MM.1S (cell line): ENCODE results near the gene KCTD5.

ENCODE experiments used
- EZH2 ChIP-seq: fragments of 300-600 bp; sonication (generic); optimal IDR thresholded peaks from 2 replicates; pipeline ENCODE3; 2017; ENCODE audit warnings: low read depth, mild to moderate bottlenecking, antibody characterized with exemption, low read length, mixed read lengths
- TF ChIP-seq, protein P1 (sequence below): fragments of 300-600 bp; sonication (generic); IDR thresholded peaks from 2 replicates; pipeline ENCODE4 v1.5.1; 2016; ENCODE audit warnings: antibody characterized with exemption, low read length, mixed read lengths

DNA sequence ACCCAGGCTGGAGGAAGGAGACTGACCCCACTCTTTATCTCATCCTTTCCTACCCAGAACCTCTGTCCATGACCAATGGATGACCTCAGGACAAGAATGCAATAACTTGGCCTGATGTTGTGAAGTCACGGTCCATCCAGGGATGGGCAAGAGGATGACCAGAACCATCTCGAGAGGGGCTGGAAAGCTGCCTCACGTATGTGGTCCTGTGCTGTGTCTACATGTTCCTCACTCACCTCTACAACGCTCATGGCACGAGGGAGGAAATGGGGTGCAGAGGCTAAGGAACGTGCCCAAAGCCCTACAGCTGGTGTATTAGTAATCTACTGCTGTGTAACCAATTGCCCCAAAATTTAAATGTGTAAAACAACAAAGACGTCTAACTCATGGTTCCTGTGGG is 7.3 kb upstream of the KCTD5 start:
- TF ChIP-seq, protein P1, sequence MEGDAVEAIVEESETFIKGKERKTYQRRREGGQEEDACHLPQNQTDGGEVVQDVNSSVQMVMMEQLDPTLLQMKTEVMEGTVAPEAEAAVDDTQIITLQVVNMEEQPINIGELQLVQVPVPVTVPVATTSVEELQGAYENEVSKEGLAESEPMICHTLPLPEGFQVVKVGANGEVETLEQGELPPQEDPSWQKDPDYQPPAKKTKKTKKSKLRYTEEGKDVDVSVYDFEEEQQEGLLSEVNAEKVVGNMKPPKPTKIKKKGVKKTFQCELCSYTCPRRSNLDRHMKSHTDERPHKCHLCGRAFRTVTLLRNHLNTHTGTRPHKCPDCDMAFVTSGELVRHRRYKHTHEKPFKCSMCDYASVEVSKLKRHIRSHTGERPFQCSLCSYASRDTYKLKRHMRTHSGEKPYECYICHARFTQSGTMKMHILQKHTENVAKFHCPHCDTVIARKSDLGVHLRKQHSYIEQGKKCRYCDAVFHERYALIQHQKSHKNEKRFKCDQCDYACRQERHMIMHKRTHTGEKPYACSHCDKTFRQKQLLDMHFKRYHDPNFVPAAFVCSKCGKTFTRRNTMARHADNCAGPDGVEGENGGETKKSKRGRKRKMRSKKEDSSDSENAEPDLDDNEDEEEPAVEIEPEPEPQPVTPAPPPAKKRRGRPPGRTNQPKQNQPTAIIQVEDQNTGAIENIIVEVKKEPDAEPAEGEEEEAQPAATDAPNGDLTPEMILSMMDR = no peak
- no peak for TF ChIP-seq EZH2
